HFF-Myc (cell line): Measurements from ENCODE around the gene PHKB.

Experiments
- DNase-seq: peaks from one replicate; pipeline ENCODE4 v3.0.0-alpha.2; 2011; ENCODE audit warnings: low read depth; ENCODE audit errors: extremely low read depth
- H3K4me3 ChIP-seq: replicated peaks from 2 replicates; pipeline ENCODE4 v1.5.1; 2011; ENCODE audit warnings: low read depth, mild to moderate bottlenecking, control low read depth, low read length
- CTCF ChIP-seq: IDR thresholded peaks from 2 replicates; pipeline ENCODE4 v1.5.1; 2012; ENCODE audit warnings: mild to moderate bottlenecking, low read depth, low read length, control low read depth; ENCODE audit errors: missing control alignments

Gene PHKB

DNA sequence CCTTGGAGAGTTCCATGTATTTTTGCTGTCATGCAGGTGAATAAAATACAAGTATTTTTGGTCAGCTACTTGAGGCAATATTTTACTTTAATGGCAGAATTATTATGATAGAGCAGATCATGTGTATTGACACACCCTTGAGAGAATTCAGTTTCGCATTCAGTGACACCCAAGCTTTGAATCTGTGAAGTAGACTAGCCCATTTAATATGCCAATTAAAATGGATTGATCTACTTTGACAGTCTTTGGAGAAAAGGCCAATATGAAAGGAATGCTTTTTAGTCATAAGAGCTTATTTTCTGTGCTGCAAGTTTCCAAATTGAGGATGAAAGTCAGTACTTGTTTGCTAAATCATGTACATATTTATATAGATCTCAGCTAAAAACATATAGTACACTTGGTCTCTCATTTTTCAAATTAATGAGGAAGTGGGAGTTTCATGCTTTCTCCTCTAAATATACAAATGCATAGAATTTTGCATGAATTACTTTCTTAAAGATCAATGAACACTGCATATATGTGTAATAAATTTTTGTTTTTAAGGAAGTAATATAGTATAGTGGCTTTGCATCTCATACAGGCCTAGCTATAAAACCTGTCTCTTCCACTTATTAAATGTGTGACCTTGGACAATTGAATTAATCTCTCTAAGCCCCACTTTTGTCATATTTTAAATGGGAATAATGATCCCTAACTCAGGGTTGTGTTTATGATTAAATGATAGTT is 161.5 kb downstream of the PHKB start:
- no peak overlapping the region for H3K4me3 ChIP-seq
- no peak for TF ChIP-seq CTCF
- DNase-seq: no peak

- no peak for DNase-seq
- no peak for TF ChIP-seq CTCF
Measured at GRCh38 chr16:47624563-47624962, 163.4 kb downstream of the PHKB start.

DNA sequence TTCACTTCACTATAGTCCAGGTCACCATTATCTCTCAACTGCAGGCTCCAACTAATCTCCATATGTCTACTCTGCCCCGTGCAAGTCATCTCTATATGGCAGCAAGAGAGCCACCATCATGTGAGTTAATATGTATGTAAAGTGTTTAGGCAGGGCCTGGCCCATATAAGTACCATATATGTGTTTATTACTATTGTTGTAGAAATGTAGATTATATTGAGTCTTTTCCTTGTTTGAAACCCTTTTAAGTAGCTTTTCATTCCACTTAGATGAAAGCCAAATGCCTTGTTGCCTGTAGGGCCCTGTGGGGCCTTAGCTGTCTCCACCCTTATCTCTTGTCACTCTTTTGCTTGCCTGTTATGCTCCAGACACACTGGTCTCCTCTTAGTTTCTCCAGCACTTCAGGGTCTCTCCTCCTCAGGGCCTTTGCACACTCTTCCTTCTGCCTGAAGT is 164.0 kb downstream of the PHKB start:
- DNase-seq: no peak
- H3K4me3 ChIP-seq: no peak overlapping the region
- no peak for TF ChIP-seq CTCF

More at GRCh38 chr16:47624563-47624962, 163.4 kb downstream of the PHKB start:
- H3K4me3 ChIP-seq: no peak overlapping the region

DNA sequence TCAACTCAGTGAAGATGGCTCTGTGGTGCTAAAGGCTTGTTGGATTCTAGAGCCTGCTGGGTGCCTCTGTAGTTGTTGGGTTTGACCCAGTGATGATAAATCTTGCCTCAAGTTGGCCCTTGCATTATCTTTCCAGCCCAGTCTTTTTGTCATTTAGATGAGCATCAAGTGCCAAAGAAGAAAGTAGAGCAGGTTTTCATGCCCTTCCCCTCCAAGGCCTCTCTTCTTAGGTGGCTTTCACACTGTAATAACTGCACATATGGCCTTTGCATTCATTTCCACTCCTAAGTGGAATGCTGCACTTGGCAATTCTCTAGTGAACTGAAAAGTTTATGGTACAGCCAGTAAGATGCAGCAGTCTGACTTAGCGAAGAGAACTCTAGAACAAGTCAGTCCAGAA is 165.1 kb downstream of the PHKB start:
- no peak for DNase-seq
- TF ChIP-seq CTCF: no peak
- H3K4me3 ChIP-seq: no peak overlapping the region

GRCh38 chr16:47627085-47627639 is 166.0 kb downstream of the PHKB start:
- DNase-seq: no peak
- H3K4me3 ChIP-seq: no peak overlapping the region
- TF ChIP-seq CTCF: no peak

- no peak overlapping the region for H3K4me3 ChIP-seq
- TF ChIP-seq CTCF: no peak
- no peak for DNase-seq
Measured at GRCh38 chr16:47627721-47628120, 166.6 kb downstream of the PHKB start.

DNA sequence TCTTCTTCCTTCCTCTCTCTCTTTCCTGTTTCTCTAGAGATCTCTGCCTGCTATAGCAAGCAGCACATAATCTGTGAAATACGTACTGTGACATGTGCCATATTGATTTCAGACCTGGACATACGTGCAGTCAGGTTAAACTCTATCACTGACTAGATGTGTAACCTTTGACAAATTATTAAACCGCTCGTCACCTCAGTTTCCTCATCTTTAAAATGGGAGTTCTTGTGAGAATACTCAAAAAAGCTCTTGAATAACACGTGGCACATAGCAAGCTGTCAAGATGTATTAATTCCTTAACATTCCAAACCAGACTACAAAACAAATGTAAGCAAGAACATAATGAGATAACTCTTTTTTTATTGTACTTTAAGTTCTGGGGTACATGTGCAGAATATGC is 170.0 kb downstream of the PHKB start:
- no peak overlapping the region for H3K4me3 ChIP-seq
- TF ChIP-seq CTCF: no peak
- DNase-seq: no peak
